HG02588 (cell line): ENCODE measurements around the gene BMERB1.
"Not testable (repeated sequence)": the region's sequence is repeated elsewhere in the genome, so short reads cannot be mapped to it uniquely, and the experiment has no call there.

Source experiments
- ATAC-seq: cut with Tn5 transposase; IDR thresholded peaks from one replicate; pipeline ENCODE4 v1.9.1; 2021; ENCODE audit warnings: mild to moderate bottlenecking, moderate library complexity; ENCODE audit not compliant: unreplicated experiment

BMERB1 gene

DNA sequence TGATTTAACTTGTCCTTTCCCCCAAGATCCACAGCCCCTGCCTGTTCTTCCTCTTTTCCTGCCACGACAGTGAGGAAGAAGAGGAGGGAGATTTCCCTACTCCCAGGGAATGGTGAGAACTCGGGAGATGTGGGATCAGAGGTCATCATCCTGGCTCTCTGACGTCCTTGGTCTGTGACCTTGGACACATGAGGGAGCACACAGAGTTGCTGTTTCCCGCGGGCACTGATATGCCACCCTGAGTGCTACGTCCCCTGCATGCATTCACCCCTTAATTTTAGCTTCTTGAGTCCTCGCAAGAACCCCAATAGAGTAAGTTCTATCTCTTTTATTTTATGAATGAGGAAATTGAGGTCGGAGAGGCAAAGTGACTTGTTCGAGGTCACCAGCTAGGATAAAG lies 85.4 kb downstream of the BMERB1 start:
- ATAC-seq, result no peak

DNA sequence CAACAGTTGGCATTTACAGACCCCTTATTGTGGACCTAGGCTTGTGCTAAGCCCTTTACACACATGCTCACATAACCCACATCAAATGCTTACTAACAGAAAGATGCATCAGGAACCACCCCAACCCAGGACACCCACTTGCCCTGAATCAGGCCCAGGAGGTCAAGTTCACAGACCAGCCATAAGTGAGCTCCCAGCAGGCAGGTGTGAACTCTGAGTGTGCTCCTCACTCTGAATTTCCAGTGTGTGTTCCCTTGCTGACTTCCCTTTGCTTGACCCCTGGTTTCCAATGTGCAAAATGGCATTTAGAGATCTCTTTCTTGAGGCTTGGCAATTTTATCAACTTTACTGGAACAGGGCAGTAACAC lies 87.0 kb downstream of the BMERB1 start:
- ATAC-seq, result no peak

DNA sequence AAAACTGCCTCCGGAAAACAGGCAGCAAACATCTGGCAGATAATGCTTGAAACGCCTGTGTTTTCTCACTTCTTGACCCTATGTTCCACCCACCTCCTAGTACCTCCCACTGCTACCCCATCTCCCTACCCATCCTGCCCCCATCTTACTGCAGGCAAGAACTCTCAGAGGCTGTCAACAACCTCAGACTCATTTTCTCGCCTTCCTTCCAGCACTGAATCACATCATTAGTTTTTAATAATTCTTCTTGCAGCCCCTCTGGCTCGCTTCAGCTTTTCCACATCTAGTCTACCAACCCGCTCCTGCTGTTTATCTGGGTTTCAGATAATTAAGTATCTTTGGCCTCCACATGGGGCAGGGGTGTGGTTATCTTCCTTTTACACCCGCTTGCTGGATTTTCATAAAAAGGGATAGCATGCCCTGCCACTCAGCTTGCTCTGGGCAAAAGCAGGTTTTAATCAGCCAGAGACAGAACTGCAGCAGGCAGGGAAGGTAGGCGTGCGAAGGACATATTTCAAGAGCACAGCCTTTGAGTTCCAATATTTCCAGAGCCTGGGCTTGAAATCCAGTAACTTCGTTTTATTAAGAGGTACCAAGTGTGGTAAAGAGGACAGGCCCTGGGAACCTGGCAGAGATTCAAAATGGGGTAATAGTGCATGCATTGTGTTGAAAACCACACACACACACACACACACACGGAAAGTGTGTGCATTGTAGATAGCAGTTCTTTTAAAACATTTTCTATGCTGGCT lies 87.5 kb downstream of the BMERB1 start:
- no peak for ATAC-seq

DNA sequence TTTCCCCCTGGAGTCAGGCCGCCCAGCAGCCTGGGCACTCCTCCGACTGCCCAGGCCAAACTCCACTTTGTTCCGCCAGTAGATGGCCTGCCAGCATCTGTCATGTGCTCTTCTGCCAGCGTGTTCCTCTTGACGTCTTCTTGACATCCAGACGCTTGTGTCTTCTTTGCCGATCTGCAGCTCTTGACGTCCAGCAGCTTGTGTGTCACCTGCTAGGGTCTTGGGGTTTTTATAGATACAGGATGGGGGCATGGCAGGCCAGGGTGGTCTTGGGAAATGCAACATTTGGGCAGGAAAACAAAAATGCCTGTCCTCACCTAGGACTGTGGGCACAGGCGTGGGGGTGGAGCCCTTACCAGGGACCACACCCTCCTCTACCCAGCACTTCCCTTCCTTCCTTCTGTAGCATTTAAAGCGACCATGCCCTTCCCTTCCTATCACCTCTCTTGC lies 88.7 kb downstream of the BMERB1 start:
- ATAC-seq, result no peak

DNA sequence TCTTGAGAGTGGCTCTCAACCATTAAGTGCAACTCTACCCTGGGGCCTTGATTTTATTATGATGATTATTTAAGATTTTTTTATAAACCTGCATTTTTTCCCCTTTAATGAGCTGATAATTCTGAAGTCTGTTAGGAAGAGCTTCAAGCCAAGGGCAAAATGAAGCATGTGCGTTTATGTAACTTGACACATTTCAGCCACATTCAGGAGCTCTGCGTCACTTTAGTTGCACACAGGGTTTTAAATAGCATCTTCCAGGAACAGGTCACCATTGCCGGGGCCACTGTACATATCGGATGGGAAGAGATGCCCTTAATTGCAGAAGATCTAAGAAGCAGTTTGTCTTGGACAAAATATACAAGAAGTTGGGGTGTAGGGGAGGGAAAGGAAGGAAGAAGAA lies 89.6 kb downstream of the BMERB1 start:
- ATAC-seq, result no peak

DNA sequence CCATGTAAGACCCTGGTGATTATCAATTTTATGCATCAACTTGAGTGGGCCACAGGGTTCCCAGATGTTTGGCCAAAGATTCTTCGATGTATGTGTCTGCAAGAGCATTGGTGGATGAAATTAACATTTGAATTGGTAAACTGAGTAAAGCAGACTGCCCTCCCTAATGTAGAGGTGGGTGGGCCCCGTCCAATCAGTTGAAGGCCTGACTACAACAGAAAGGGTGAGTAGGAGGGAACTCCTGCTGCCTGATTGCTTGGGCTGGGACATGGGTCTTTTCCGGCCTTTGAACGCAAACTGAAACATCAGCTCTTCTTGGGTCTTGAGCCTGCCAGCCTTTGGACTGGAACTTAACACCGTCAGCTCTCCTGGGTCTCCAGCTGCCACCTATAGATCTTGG lies 90.6 kb downstream of the BMERB1 start:
- ATAC-seq, result no peak

DNA sequence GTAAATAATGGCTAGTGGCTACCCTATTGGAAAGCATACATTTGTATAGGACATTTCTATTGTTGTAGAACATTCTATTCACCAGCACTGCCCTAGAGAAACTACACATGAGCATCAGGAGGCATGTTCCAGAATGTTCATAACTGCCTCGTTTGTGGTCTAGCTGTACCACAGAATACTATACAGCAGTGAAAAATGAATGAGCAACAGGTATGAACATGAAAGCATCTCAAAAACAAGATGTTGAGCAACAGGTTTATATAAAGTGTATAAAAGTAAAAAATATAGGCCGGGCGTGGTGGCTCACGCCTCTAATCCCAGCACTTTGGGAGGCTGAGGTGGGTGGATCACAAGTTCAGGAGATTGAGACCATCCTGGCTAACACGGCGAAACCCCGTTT lies 91.7 kb downstream of the BMERB1 start:
- no peak for ATAC-seq

DNA sequence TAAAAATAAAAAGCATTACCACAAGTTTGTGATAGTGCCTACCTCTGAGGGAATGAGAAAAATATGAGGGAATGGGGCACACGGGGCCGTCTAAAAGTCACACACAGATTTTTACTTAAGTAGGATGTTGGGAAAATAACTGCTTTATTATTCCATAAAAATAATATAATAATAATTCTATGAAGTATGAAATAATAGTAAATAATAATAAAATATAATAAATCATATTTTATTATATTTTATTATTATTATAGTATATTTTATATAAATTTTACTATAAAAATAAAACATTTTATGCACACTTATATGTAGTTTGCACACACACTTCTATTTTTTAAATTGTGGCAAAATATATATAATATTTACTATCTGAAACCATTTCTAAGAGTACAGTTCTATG lies 92.3 kb downstream of the BMERB1 start:
- no peak for ATAC-seq

DNA sequence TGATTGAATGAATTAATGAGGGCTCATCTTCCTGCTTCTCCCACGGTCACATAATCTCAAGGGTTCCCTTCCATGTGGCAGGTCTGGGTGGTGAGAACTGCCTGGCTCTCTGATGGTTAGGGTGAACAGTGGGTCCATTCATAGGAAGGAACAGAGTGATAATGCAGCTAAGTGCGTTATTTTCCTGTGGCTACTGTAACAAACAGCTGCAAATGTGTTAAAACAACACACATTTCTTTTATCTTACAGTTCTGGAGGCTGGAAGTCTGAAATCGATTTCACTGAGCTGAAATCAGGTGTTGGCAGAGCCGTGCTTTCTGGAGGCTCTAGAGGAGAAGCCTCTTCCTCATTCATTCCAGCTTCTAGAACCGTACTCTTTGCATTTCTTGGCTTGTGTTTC lies 95.3 kb downstream of the BMERB1 start:
- ATAC-seq, result no peak

DNA sequence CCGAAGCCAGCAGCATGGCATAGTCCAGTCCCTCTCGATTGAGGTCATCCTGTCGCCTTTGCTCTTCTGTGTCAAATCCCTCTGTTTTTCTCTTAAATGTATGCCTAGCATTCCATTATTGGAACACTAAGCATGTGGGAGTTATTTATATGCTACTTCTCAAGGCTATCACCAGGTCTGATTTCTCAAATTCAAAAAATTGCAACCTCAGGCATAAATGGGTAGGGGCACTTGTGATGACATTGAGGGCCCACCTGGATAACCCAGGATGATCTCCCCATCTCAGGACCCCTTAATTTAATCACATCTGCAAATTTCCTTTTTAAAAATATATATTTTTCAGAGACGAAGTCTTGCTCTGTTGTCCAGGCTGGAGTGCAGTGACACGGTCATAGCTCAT lies 95.7 kb downstream of the BMERB1 start:
- ATAC-seq, result no peak

DNA sequence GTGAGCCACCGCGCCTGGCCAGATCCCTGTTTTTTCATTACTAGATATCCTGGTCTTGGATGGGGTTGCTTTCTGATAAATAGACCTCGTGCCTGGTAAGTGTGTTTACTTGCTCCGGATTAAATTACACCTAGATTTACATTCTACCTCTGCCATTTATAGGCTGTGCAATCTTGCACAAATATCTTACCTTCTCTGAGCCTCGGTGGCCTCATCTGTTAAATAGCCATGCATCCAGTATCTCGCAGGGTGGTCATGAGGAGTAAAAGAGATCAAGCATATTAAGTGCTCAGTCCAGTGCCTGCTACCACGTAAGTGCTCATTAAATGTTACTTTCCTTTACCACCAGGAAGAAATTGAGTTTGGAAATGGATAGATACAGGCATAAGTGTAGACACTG lies 98.4 kb downstream of the BMERB1 start:
- ATAC-seq, result no peak

DNA sequence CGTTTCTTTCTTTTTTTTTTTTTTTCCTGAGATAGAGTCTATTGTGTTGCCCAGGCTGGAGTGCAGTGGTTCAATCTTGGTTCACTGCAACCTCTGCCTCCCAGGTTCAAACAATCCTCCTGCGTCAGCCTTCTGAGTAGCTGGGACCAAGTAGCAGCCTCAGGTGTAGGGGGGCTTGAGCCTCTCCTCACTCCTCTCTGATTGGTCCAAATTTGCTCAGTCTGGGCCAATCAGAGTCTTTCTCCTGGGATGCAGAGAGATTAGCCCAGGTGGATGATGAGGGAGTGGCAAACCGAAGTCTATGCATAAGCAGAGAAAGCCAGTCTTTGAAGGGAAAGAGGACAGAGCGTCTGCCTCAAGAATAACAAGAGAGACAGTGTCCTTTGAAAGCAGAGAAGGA lies 99.0 kb downstream of the BMERB1 start:
- ATAC-seq, result no peak

DNA sequence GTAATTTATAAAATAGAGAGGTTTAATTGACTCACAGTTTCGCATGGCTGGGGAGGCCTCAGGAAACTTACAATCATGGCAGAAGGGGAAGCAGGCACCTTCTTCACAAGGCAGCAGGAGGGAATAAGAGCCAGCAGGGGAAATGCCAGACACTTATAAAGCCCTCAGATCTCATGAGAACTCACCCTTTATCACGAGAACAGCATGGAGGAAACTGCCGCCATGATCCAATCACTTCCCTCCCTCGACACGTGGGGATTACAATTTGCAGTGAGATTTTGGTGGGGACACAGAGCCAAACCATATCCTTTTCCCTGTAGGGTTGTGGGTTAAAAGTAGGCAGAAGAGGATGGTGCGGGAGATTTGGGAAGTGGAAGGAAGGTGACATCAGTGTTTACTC lies 101.4 kb downstream of the BMERB1 start:
- ATAC-seq, result no peak

DNA sequence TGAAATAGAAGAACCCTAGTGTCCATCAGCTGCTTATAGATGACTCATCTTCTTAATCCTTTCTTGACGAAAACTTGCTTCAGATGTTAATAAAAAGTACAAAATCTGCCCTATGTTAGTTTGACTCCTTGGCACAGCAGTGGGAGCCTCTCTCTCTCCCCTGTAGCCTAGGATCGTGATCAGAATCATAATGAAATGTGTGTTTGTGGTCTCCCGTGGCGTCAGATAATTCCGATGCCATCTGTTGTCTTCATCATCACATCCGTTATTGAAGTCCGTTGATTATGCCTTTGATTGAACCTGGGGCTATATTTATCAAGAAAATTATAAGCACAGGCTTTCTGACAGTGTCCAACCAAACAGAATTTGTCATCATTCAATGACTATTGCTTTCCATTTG lies 102.5 kb downstream of the BMERB1 start:
- no peak for ATAC-seq

DNA sequence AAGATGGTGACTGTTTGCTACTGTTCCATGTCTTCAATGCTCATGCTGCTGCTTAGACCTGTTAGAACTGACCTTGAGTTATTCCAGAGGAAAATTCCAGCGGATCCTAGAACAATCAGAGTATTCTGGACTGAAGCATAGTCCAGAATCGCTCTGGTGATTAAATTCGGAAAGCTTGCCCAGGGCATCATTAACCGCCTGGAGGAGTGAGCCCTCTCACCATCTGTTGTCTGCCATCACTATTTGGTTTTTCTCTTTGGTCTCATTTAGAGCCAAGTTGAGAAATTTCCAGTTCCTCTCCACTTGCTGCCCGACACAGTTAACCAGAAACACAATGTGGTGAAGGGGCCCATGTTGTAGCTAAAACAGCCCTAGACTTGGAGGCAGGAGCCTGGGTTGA lies 104.1 kb downstream of the BMERB1 start:
- no peak for ATAC-seq

DNA sequence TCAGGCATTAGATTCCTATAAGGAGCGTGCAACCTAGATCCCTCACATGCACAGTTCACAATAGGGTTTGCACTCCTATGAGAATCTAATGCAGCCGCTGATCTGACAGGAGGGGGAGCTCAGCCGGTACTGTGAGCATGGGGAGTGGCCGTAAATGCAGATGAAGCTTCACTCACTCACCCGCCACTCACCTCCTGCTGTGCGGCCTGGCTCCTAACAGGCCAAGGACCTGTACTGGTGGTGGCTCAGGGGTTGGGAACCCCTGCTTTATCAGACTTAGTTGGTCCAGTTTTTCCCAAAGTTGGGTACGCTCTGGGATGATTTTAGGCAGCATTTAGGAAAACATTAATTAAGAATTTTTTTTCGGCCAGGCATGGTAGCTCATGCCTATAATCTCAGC lies 104.8 kb downstream of the BMERB1 start:
- no peak for ATAC-seq

DNA sequence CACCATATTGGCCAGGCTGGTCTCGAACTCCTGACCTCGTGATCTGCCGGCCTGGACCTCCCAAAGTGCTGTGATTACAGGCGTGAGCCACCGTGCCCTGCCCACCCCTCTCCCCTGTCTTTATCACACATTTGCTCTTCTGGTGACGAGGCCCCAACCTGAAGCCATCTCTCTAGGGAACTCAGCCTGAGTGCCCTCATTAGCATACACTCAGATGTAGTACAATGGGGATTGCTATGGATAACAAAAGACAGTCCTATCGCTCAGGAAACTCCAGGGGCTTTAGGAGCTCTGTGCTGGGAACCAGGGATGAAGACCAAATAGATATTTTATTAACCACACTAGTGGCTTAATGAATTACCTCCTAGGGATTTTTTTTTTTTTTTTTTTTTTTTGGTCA lies 107.9 kb downstream of the BMERB1 start:
- no peak for ATAC-seq

DNA sequence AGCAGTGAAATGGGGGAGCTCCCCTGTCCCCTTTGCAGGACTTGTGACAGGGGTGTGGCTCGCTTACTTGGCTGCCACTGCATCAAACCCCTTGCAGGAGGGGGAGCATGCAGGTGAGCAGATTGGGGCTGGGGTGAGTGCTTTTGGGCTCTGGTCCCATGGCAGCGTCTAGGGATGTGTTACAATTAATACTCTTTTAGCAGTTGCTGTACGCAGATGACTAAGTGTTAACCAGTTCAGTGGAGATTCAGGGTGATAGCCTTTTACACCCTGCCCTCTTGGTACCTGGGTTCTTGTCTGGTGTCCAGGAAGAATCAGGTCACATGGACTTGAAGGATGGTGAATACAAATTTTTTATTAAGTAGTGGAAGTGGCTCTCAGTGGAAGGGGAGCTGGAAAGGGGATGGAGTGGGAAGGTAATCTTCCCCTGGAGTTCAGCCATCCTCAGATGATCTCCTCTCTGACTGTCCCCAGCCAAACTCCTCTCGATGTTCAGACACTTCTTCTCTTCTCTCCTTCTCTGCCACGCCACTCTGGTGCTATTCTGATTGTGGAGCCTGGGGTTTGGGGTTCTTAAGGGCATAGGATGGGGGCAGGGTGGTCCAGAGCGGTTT lies 108.5 kb downstream of the BMERB1 start:
- ATAC-seq, result no peak

DNA sequence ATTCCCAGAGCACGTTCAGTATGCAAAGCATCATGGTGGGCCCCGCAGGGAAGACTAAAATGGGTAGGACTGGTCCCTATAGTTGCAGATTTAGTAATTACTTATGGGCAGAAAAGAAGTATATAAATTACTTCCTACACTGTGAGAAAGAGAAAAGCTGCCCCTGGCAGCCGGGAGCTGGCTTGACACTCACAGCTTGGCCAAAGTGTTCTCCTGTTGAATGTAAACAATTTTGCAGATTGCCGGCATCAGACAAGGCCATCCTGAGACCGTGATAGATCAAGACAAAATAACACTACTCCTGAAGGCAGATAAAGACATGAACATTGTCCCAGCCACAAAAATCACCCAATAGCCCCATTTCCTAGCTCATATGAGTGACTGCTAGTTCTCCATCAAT lies 110.0 kb downstream of the BMERB1 start:
- no peak for ATAC-seq

DNA sequence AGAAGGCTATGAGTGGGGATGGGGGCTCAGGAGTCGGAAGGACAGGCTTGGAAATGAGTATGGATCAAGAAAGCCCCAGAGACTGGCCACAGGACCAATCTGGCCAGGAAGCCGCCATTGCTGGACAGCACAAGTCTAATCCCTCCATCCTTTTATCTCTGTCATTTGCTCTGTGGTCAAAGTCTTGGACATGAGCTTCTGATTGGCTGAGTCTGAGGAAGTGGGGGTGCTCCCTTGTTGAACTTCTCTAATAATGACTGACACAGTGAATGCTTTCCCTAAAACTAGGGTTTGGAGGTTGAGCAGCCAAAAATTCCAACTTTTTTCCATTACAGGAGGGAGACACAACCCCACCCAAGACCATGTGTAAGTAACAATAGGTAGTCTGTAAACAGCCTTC lies 111.2 kb downstream of the BMERB1 start:
- no peak for ATAC-seq

DNA sequence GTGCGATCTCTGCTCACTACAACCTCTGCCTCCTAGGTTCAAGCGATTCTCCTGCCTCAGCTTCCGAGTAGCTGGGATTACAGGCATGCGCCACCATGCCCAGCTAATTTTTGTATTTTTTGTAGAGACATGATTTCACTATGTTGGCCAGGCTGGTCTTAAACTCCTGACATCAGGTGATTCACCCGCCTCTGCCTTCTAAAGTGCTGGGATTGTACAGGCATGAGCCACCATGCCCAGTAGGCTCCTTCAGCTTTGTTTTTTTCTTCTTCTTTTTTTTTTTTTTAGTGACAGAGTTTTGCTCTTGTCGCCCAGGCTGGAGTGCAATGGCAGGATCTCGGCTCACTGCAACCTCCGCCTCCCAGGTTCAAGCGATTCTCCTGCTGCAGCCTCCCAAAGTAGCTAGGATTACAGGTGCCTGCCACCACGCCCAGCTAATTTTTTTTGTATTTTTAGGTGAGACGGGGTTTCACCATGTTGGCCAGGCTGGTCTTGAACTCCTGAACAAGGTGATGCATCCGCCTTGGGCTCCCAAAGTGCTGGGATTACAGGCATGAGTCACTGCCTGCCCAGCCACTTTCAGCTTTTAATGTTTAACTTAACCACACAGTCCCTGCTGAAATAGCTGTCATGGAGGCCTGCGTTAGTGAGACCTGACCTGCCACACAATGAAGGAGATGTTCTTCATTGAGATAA lies 112.8 kb downstream of the BMERB1 start:
- not testable (repeated sequence) for ATAC-seq

DNA sequence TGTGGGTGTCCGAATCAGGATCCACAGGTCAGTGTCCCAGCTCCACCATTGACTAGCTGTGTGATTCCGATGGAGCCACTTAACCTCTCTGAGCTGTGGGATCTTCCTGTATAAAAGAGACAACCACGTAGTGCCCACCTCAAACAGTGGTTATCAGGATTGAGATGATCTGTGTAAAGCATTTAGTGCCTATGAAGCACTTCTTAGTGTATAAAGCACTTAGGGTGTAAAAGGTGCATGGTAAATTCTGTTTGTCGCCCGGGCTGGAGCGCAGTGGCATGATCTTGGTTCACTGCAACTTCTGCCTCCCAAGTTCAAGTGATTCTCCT lies 113.3 kb downstream of the BMERB1 start:
- ATAC-seq, result no peak
